GM18873 (cell line): ENCODE data around the gene LSM12.
"Not testable (repeated sequence)": the region's sequence is repeated elsewhere in the genome, so short reads cannot be mapped to it uniquely, and the experiment has no call there.

Experiments used
- ATAC-seq: cut with Tn5 transposase; IDR thresholded peaks from one replicate; pipeline ENCODE4 v1.9.1; 2021; ENCODE audit warnings: mild to moderate bottlenecking, moderate library complexity, moderate number of reproducible peaks; ENCODE audit not compliant: unreplicated experiment, low FRiP score

Gene LSM12

GRCh38 chr17:44008205-44008909 is 58.1 kb downstream of the LSM12 start:
- no peak for ATAC-seq

GRCh38 chr17:44007346-44008204 is 58.9 kb downstream of the LSM12 start:
- no peak for ATAC-seq

DNA sequence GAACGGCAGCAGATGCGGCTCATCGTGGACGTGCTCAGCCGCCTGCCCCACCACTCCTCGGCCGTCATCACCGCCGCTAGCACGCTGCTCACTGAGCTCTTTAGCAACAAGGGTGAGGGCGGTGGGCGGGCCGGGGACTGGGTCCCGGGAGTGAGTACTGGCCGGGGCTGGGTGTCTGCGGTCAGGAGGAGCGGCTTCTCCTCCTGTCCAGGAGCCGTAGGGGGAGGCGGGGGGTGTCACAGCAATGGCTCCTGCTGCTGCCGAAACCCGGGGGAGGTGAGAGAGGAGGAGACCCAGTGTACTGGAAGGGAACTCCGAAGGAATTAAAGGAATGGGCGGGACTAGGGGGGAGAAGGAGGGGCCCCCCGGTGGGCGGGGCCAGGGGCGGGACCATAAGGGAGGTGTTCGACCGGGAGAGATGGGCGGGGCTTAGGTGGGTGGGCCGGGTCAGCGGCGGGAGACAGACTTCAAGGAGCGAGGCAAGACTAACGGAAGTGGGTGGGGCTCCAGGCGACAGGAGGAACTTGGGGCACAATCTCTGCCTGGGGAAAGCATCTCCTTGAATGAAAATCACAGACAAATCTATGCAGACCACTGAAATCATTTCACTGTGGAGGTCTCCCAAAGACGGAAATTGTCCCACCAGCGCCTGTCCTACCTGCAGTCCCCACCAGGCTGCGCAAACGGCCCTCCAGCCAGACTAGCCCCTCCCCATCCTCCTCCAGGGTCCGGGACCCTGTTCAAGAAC is 59.7 kb downstream of the LSM12 start:
- ATAC-seq = peak; percentile 44

DNA sequence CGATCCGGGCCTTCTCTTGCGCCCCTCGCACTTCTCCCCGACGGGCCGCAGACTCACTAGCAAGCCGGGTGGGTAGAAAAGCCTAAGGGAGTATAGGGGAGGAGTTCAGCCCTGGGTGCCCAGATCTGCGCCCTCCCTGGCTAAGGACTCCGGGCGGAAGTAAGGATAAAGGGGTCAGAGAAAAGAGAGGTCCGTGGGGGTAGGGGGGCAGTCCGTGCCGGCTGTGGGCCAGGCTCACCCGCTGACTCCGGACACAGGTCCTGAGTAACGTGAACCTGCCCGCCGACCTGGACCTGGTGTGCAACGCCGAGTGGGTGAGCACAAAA is 60.2 kb downstream of the LSM12 start:
- no peak for ATAC-seq

GRCh38 chr17:44005527-44006271 is 60.8 kb downstream of the LSM12 start:
- no peak for ATAC-seq

- no peak for ATAC-seq
These were observed 61.5 kb downstream of the LSM12 start for GRCh38 chr17:44004761-44005526.

DNA sequence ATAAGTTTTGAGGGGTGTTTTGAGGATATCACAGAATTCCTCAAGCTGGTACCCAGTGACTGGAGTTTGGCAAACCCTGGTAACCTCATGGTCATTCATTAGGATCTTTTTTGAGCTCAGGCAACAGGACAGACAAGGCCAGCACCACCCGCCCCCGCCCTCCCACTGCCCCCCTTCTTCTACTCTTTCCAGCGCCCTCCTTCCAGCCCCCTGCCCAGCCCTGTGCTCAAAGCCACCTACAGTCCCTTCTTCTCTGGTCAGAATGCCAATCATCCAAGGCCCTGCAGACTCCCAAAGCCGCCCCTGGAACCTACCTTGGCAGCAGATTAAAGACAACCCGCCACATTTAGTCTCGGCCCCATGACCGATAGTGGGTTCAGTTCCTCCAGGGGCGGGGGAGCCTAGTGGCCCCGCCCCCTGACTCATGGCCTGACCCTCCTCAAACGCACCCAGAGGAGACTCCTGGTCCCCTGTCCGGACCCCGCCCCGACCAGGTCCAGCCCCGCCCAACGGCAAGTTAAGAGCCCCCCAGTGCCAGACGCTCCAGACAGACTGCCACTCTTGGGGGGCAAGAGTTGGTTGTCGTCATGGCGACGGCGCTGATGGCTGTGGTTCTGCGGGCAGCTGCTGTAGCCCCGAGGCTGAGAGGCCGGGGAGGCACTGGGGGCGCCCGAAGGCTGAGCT is 62.3 kb downstream of the LSM12 start, which contains the start of gene NAGS:
NAGS (plus strand) TSS at position 546 of the 684 bp plus-strand sequence; CDS start at position 588, 42 bp downstream.
- no peak for ATAC-seq

DNA sequence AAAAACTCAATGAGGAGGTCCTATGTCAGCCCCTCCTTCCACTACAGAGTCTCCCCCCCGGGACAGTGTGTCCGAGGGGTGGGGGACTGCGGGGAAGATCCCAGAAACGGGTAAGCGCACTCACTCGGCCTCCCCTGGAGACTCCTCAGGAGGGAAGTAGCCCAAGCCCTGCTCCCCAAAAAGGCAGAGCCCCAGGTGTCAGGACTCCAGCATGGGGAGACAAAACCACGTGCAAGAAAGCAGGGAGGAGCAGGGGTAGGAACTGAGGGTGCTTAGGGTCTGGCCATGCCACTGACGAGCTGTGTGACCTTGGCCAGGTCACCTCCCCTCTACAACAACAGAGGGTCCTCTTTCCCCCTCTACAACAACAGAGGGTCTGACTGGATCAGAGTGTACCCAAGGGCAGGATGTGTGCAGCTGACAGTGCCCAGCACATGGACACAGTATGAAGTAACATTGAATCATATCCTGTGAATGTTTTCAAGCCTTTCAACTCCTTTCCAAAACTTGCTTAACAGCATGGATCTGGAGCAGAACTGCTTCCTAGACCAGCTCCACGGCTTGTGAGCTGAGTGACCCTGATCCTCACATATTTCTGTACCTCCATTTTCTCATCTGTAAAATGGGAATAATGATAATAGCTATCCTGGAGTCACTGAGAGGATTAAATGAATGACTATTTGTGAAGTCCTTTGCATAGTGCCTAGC is 64.2 kb downstream of the LSM12 start:
- no peak for ATAC-seq

DNA sequence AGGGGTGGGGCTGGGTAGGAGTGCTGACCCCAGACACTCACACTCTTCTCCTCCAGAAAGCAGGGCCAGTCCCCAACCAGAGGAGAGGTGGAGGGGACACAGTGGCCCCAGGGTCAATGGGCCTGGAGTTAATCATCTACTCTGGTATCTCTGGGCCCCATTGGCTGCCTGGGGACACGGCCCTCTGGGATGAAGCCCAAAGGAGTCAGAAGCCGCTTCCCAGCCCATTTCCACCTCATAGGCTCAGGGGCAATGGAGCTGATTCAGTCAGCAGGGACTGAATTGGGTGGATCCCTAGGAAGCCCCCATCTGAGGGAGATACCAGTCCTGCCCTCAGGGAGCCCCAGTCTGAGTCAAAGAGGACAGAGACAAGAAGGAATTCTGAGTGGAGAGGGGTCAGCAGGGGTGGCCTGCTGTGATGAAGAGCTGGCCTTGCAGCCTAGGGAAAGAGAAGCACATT is 65.0 kb downstream of the LSM12 start:
- no peak for ATAC-seq

DNA sequence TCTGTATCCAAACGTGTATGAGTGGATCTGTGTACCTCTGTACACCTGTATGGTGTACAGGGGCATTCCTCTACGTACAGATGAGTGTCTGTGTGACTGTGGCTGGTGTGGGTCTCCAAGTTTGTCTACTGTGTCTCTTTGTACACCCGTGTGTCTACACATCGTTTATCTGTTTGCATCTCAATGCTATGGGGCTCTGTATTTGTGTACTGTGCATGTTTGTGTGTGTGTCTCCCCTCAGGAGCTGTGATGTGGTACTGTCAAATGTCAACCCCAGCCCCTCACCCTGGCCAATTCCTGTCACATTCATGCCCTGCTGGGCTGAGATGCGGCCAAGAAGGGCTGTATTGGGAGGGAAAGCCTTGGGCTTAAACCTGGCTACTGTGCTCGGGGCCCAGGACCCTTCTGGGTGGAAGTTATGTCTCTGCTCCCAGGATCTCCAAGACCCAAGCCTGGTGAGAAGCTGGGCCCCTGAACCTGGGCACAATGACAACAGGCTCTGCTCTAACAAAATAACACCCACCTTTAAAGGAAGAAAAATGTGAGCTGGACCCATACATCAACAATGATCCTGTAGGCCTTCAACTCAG is 65.5 kb downstream of the LSM12 start:
- no peak for ATAC-seq

GRCh38 chr17:44000141-44000860 is 66.2 kb downstream of the LSM12 start:
- no peak for ATAC-seq

DNA sequence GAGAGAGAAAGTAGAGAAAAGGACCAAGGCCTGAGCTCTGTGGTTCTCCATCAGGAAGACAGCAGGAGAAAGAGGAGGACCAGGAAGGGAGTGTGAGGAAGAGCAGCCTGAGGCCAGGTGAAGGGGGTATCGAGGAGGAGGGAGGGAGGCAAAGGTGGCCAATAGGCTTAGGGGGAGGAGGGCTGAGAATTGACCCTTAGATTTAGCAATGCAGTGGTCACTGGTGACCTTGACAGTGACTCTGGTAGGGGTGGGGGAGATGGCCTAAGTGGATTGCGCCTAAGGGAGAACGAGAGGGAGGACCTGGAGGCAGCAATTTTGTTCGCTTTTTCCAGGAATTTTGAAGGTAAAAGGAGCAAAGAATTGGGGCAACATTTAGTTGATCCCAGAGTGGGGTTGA is 67.4 kb downstream of the LSM12 start:
- no peak for ATAC-seq

- no peak for ATAC-seq
These were observed 67.9 kb downstream of the LSM12 start for GRCh38 chr17:43998552-43998951.

GRCh38 chr17:43997180-43997579 is 69.3 kb downstream of the LSM12 start:
- ATAC-seq = not testable (repeated sequence)

DNA sequence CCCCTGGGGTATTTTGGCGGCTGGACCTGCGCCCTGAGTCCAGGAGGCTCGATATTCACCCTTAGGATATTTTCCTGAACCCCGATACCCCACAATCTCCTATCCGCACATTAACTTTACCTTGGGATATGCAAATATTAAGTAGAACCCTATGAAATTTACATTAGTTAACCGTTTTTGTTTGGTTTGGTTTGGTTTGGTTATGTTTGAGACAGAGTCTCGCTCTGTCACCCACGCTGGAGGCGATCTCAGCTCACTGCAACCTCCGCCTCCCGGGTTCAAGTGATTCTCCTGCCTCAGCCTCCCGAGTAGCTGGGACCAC is 71.4 kb downstream of the LSM12 start:
- ATAC-seq = no peak

DNA sequence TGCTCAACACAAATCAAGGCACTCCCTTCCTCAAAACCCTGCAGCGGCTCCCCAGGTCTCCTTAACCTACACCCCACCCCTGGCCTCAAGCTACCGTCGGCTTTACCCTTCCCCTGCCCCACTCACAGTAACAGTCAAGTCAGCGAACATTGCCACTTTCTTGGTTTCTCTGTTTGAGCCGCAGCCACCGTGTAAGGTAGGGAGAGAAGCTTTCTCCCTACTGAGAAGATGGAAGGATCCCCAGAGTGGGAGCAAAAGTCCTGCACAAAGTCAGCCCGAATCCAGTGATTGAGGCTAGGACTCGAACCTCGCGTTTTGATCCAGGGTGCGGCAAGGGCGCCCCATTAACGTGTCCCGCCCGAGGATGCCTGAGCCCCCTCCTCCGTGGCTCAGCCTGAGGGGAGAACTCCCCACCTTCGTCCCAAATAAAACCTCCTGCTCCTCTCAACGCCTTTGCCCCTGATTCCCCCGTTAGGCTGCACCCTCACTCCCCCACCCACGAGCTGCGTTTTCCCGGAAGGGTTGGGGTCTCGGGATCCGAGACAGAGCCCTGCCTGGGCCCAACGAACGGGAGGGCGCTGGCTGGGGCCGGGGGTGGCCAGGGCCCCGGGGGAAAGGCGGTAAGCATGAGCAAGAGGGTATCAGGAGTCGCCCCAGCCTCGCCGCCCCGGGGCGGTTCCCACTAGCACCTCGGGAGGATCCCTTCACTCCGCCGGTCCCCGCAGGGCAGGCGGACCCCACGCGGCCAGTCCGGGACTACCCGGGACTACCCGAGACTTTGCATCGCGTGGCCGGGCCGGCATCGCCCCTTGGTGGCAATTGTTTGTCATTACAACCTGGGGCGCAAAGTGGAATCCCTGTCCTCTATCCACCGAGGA is 72.0 kb downstream of the LSM12 start:
- no peak for ATAC-seq

DNA sequence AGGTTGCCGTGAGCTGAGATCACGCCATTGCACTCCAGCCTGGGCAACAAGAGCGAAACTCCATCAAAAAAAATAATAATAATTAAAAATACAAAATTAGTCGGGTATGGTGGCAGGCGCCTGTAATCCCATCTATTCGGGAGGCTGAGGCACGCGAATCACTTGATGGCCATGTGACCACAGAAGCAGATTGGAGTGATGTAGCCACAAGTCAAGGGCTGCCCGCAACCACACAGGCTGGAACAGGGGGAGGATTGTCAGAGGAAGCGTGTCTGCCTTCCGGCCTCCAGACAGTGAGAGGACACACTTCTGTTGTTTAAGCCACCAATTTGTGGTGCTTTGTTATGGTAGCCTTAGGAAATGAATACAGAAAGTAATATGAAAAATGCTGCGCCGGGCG is 73.8 kb downstream of the LSM12 start:
- no peak for ATAC-seq
